GM12878 (cell line): Measurements from ENCODE around the gene TTLL7. TPM values are rescaled to one million over a fixed set of nuclear protein-coding genes. Genes with fewer than 3 reads are reported as not detected.

Source experiments
- ATAC-seq: fragments of 200-7000 bp; cut with Tn5 transposase; 3 replicates; pipeline ENCODE4 v1.9.1; 2020; ENCODE audit warnings: mild to moderate bottlenecking, moderate library complexity
- BruUV-seq: library from RNA; stranded (reverse); fragments of 400-500 nt; replicated peaks from 2 replicates; lab custom pipeline; 2021; lab: Mats Ljungman, UMichigan
- CTCF ChIA-PET: fragments of 300-600 bp; sonication (Branson Sonifier 250); formaldehyde crosslinking; extraction: SDS; loops from one replicate; lab custom pipeline; 2021; ENCODE audit warnings: inconsistent platforms; lab: Yijun Ruan, JAX
- POLR2A ChIA-PET: fragments of 350-600 bp; formaldehyde crosslinking; extraction: SDS; loops from one replicate; lab custom pipeline; 2021; ENCODE audit warnings: inconsistent platforms; lab: Charles Lee
- RAD21 ChIA-PET: fragments of 300-600 bp; sonication (Branson Sonifier 250); formaldehyde crosslinking; loops from one replicate; lab custom pipeline; 2023; ENCODE audit warnings: antibody characterized with exemption; ENCODE audit not compliant: unreplicated experiment; lab: Charles Lee
- SMC1A ChIA-PET: fragments of 300-600 bp; sonication (Branson Sonifier 250); formaldehyde crosslinking; loops from one replicate; lab custom pipeline; 2023; ENCODE audit not compliant: unreplicated experiment, uncharacterized antibody; lab: Charles Lee
- DNase-seq: peaks from one replicate; pipeline ENCODE4 v3.0.0-alpha.2; 2011; ENCODE audit warnings: low read depth, low spot score
- FAIRE-seq: peaks from 3 replicates; lab custom pipeline; 2011; peaks lifted over from hg19 to GRCh38; lab: Jason Lieb, UNC
- H2AFZ ChIP-seq: 2 replicates; pipeline ENCODE4 v1.6.0; 2011; ENCODE audit warnings: low read depth, low read length, control low read depth; ENCODE audit not compliant: control insufficient read depth
- H3K27ac ChIP-seq: 2 replicates; pipeline ENCODE4 v1.5.1; 2011; ENCODE audit warnings: control low read depth; ENCODE audit not compliant: control insufficient read depth, insufficient read depth
- H3K27me3 ChIP-seq, 2 experiments: replicated peaks in 1 of 2; 2 replicates each; pipeline versions ENCODE4 v1.6.0 to v1.6.1; 2011; ENCODE audit warnings: low read length in 1 of 2; ENCODE audit not compliant: control insufficient read depth in 2 of 2, insufficient read depth in 2 of 2
- H3K36me3 ChIP-seq, 2 experiments: 2 replicates each; pipeline ENCODE4 v1.5.1; 2011; ENCODE audit warnings: low read length in 1 of 2; ENCODE audit not compliant: control insufficient read depth in 2 of 2, insufficient read depth in 2 of 2
- H3K4me1 ChIP-seq: 2 replicates; pipeline ENCODE4 v1.6.1; 2011; ENCODE audit warnings: mild to moderate bottlenecking, low read length, moderate library complexity, mixed read lengths; ENCODE audit not compliant: control insufficient read depth, insufficient read depth
- H3K4me2 ChIP-seq: 2 replicates; pipeline ENCODE4 v1.6.0; 2011; ENCODE audit warnings: control low read depth; ENCODE audit not compliant: control insufficient read depth, insufficient read depth
- H3K4me3 ChIP-seq: fragments of 200-600 bp; sonication (generic); 2 replicates; pipeline ENCODE4 v1.5.1; 2016
- H3K79me2 ChIP-seq: 2 replicates; pipeline ENCODE4 v1.6.0; 2011; ENCODE audit warnings: low read length; ENCODE audit not compliant: control insufficient read depth, insufficient read depth
- H3K9ac ChIP-seq: 2 replicates; pipeline ENCODE4 v1.8.0; 2011; ENCODE audit warnings: low read length, control low read depth, mixed read lengths; ENCODE audit not compliant: control insufficient read depth, insufficient read depth
- H3K9me3 ChIP-seq: replicated peaks from 3 replicates; pipeline ENCODE4 v1.5.1; 2011; ENCODE audit warnings: mild to moderate bottlenecking, low read length; ENCODE audit not compliant: control insufficient read depth, insufficient read depth
- H4K20me1 ChIP-seq: 2 replicates; pipeline ENCODE4 v1.6.0; 2011; ENCODE audit not compliant: control insufficient read depth, insufficient read depth
- CBFB ChIP-seq: IDR thresholded peaks from 2 replicates; pipeline ENCODE4 v1.6.1; 2016; ENCODE audit warnings: antibody characterized with exemption, low read depth
- CUX1 ChIP-seq: IDR thresholded peaks from 2 replicates; pipeline ENCODE4 v1.6.1; 2012; ENCODE audit warnings: improper control_type of control experiment, low read depth, low read length; ENCODE audit not compliant: insufficient replicate concordance
- ELK1 ChIP-seq: IDR thresholded peaks from 2 replicates; pipeline ENCODE4 v1.6.1; 2012; ENCODE audit warnings: low read depth, low read length, improper control_type of control experiment
- FOS ChIP-seq: IDR thresholded peaks from 3 replicates; pipeline ENCODE4 v1.6.1; 2011; ENCODE audit warnings: borderline replicate concordance; ENCODE audit not compliant: insufficient read length; ENCODE audit errors: extremely low read depth
- FOXK2 ChIP-seq: fragments of 450-650 bp; IDR thresholded peaks from 2 replicates; pipeline ENCODE4 v1.6.1; 2017; ENCODE audit warnings: mild to moderate bottlenecking, moderate library complexity
- HCFC1 ChIP-seq: fragments of 150-350 bp; IDR thresholded peaks from 2 replicates; pipeline ENCODE4 v1.6.1; 2014; ENCODE audit warnings: low read length
- HDGF ChIP-seq: fragments of 450-650 bp; IDR thresholded peaks from 2 replicates; pipeline ENCODE4 v1.6.1; 2016; ENCODE audit warnings: antibody characterized with exemption
- IKZF2 ChIP-seq, 2 experiments: fragments of 450-650 bp; IDR thresholded peaks; 2 replicates each; pipeline ENCODE4 v1.6.1; 2017; ENCODE audit warnings: mild to moderate bottlenecking in 2 of 2, moderate library complexity in 2 of 2
- KDM1A ChIP-seq: fragments of 200-600 bp; sonication (generic); IDR thresholded peaks from 2 replicates; pipeline ENCODE4 v1.6.1; 2016; ENCODE audit warnings: borderline replicate concordance
- LARP7 ChIP-seq: fragments of 450-650 bp; IDR thresholded peaks from 2 replicates; pipeline ENCODE4 v1.6.1; 2017; ENCODE audit warnings: mild to moderate bottlenecking
- MEF2B ChIP-seq: fragments of 450-650 bp; IDR thresholded peaks from 2 replicates; pipeline ENCODE4 v1.6.1; 2018; ENCODE audit warnings: mild to moderate bottlenecking, moderate library complexity; ENCODE audit not compliant: partially characterized antibody, poor library complexity, severe bottlenecking
- POLR2AphosphoS2 ChIP-seq: IDR thresholded peaks from 2 replicates; pipeline ENCODE4 v1.6.1; 2011; ENCODE audit warnings: low read depth, mild to moderate bottlenecking, low read length, improper control_type of control experiment, moderate library complexity
- SMAD5 ChIP-seq: IDR thresholded peaks from 2 replicates; pipeline ENCODE4 v1.6.1; 2016; ENCODE audit warnings: antibody characterized with exemption, low read depth
- STAT1 ChIP-seq: fragments of 450-650 bp; conservative IDR thresholded peaks from 2 replicates; pipeline ENCODE4 v1.6.1; 2014; ENCODE audit warnings: antibody characterized with exemption, mild to moderate bottlenecking
- STAT3 ChIP-seq: IDR thresholded peaks from 2 replicates; pipeline ENCODE4 v1.6.1; 2011; ENCODE audit warnings: low read depth, low read length, improper control_type of control experiment
- TARDBP ChIP-seq: IDR thresholded peaks from 2 replicates; pipeline ENCODE4 v1.6.1; 2016; ENCODE audit warnings: borderline replicate concordance
- WRNIP1 ChIP-seq: IDR thresholded peaks from 2 replicates; pipeline ENCODE4 v1.6.1; 2011; ENCODE audit warnings: low read depth, low read length, improper control_type of control experiment, borderline replicate concordance
- YBX1 ChIP-seq: fragments of 450-650 bp; IDR thresholded peaks from 2 replicates; pipeline ENCODE4 v1.6.1; 2016; ENCODE audit warnings: antibody characterized with exemption
- ZNF217 ChIP-seq: fragments of 450-650 bp; IDR thresholded peaks from 2 replicates; pipeline ENCODE4 v1.6.1; 2017; ENCODE audit warnings: antibody characterized with exemption, mild to moderate bottlenecking
- ZZZ3 ChIP-seq: IDR thresholded peaks from 2 replicates; pipeline ENCODE4 v1.6.1; 2011; ENCODE audit warnings: low read depth; ENCODE audit not compliant: control insufficient read depth, insufficient read length
- WGBS: methylation state at CpG from one replicate; pipeline ENCODE4 v1.1.6; 2016; ENCODE audit warnings: low lambda C conversion rate; ENCODE audit not compliant: insufficient replicate concordance, insufficient coverage; ENCODE audit errors: missing lambda C conversion rate; 5-methylcytosine and 5-hydroxymethylcytosine counted together
- in situ Hi-C: fragments of 300-500 bp; cut with MboI; formaldehyde crosslinking; loops from 9 replicates; pipeline ENCODE4 v1.14.3; 2018; ENCODE audit warnings: mixed read lengths
- intact Hi-C: fragments of 100-400 bp; cut with micrococcal nuclease; formaldehyde crosslinking; loops from one replicate; pipeline ENCODE4 v1.14.2; 2022; ENCODE audit not compliant: unreplicated experiment
- polyA plus RNA-seq, 11 experiments: library from polyadenylated mRNA; depleted of rRNA in 4 of 11; unstranded in 6 of 11; stranded (reverse) in 5 of 11; fragments of >200 nt; fragmentation: Nextera tagmentation in 4 of 11; fragmentation: Illumina TruSeq in 1 of 11; extraction: Ambion mirVana in 4 of 11; extraction: Trizol in 1 of 11; gene quantifications; 1 replicate in 1 of 11; 2 replicates in 10 of 11; pipeline versions ENCODE4 v1.2.1 to v1.2.3, GENCODE V29; 2011 to 2016; ENCODE audit warnings: inconsistent platforms in 2 of 11, missing spikeins in 2 of 11, low read depth in 1 of 11
- total RNA-seq, 4 experiments: library from RNA; depleted of rRNA in 3 of 4; stranded (reverse); fragments of >200 nt in 3 of 4; fragmentation: Illumina TruSeq in 1 of 4; extraction: Trizol in 1 of 4; gene quantifications; 2 replicates each; pipeline versions ENCODE4 v1.2.1 to v1.2.3, GENCODE V29; 2013 to 2021

Gene TTLL7
- total and polyA plus RNA-seq, 10 of the 15 experiments (the other 5 are each of a cell fraction or from before 2014, with no cell fraction given), result 0.03 to 1.4 (median 0.61) TPM

GRCh38 chr1:83922431-83922830 is 76.5 kb downstream of the TTLL7 start (continued):
- no peak for TF ChIP-seq ZNF217
- no peak for TF ChIP-seq TARDBP
- no peak for TF ChIP-seq CBFB
- TF ChIP-seq POLR2AphosphoS2, result no peak
- TF ChIP-seq CUX1, result no peak
- no peak for TF ChIP-seq IKZF2 (IDR thresholded peaks at IDR 0.05)
- no peak for TF ChIP-seq STAT1
- no peak for TF ChIP-seq ZZZ3
- no peak for TF ChIP-seq FOXK2
- no peak for TF ChIP-seq YBX1
- TF ChIP-seq, all 136 proteins: peak for 0

GRCh38 chr1:83920320-83920719 is 78.6 kb downstream of the TTLL7 start:
- BruUV-seq, result no TSS peak
- Histone ChIP-seq H2AFZ (no peak overlapping the region), H3K9me3 (no peaks in the 10 kb centered on the region), H4K20me1 (no peaks in the 10 kb centered on the region), H3K27ac (no peak overlapping the region), H3K4me2 (no peak overlapping the region), H3K9ac (no peak overlapping the region), H3K4me3 (no peak overlapping the region), H3K4me1 (no peaks in the 10 kb centered on the region), H3K27me3 (no peaks in the 10 kb centered on the region), H3K36me3 (no peaks in the 10 kb centered on the region), H3K79me2 (no peaks in the 10 kb centered on the region)
- WGBS, result 36% methylated on average over 1 of the region's 1 CpG
- SMC1A ChIA-PET, result no interaction called here
- CTCF ChIA-PET, result no interaction called here
- RAD21 ChIA-PET, result no interaction called here
- in situ Hi-C loops (loop anchor here (10.0 to 25.0 kb wide), 2 partner anchors 514 to 842 kb away; no protein-coding TSS in a partner anchor), intact Hi-C loops (no loop called here)
- POLR2A ChIA-PET, result no interaction called here
- DNase-seq (no peak), ATAC-seq (no peak), FAIRE-seq (no peak)
- TF ChIP-seq STAT3 (no peak), MEF2B (no peak), HCFC1 (no peak), HDGF (no peak), FOS (no peak), KDM1A (no peak), ELK1 (no peak), LARP7 (no peak), SMAD5 (no peak), WRNIP1 (no peak)
